ENCODE data around the gene TMEM132D.

DNA sequence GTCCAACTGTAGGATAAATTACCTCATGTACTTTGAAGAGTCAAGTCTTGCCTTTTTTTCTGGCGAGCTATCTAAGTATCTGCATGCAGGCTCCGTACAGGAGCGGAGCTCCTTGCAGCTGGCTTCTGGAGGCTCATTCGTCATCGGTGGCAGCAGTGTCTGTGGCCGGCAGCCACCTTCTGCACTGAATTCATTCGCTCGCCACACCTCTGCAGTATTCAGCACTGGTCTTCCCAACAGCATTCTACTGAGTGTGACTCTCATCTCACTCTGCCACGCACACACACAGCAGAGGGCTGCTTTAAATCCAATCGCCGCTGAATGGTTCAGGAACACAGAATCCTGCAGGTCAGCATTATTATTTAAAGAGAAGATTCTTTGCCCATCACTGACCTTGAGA is 850.6 kb downstream of the TMEM132D start:
- TF ChIP-seq POLR2A (IDR thresholded peaks at IDR 0.05; ENCODE audit: low read length), result no peak
- no peak for TF ChIP-seq GATA1 (IDR thresholded peaks at IDR 0.05; ENCODE audit: low read depth, low read length)

Measured in erythroblast (primary cell).